Endodermal cell (in vitro differentiated cells): ENCODE results near the gene CSNK1G1. TPM values are rescaled to one million over a fixed set of nuclear protein-coding genes. Genes with fewer than 3 reads are reported as not detected.

Experiments used
- DNase-seq: peaks from one replicate; pipeline ENCODE4 v3.0.0-alpha.2; 2017
- H3K27ac ChIP-seq: 2 replicates; pipeline ENCODE4 v1.5.1; 2013; ENCODE audit warnings: mild to moderate bottlenecking, low read depth, low read length, moderate library complexity
- H3K27me3 ChIP-seq: 2 replicates; pipeline ENCODE4 v1.6.1; 2013; ENCODE audit warnings: mild to moderate bottlenecking, low read length, moderate library complexity; ENCODE audit not compliant: insufficient read depth, control insufficient read depth, poor library complexity, severe bottlenecking
- H3K36me3 ChIP-seq: 2 replicates; pipeline ENCODE4 v1.7.0; 2013; ENCODE audit warnings: mild to moderate bottlenecking, low read length, moderate library complexity; ENCODE audit not compliant: control insufficient read depth, insufficient read depth
- H3K4me1 ChIP-seq: one replicate; pipeline ENCODE4 v1.7.0; 2013; ENCODE audit warnings: low read length; ENCODE audit not compliant: control insufficient read depth, insufficient read depth
- H3K4me3 ChIP-seq: 2 replicates; pipeline ENCODE4 v1.5.1; 2013; ENCODE audit warnings: mild to moderate bottlenecking, low read length, moderate library complexity
- H3K9ac ChIP-seq: 2 replicates; pipeline ENCODE4 v1.6.1; 2013; ENCODE audit warnings: mild to moderate bottlenecking, low read length, moderate library complexity; ENCODE audit not compliant: poor library complexity, severe bottlenecking; ENCODE audit errors: extremely low read depth
- H3K9me3 ChIP-seq: 2 replicates; pipeline ENCODE4 v1.6.1; 2013; ENCODE audit warnings: mild to moderate bottlenecking, low read length, moderate library complexity; ENCODE audit not compliant: control insufficient read depth
- H3K27ac Mint-ChIP-seq: 2 replicates; pipeline ENCODE4 v1.8.0; 2020; ENCODE audit warnings: mixed read lengths
- H3K27me3 Mint-ChIP-seq: 2 replicates; pipeline ENCODE4 v1.8.0; 2021; ENCODE audit warnings: mild to moderate bottlenecking, mixed read lengths; ENCODE audit not compliant: insufficient read depth
- H3K36me3 Mint-ChIP-seq: 2 replicates; pipeline ENCODE4 v1.8.0; 2020; ENCODE audit warnings: low read depth, mixed read lengths
- H3K4me1 Mint-ChIP-seq: 2 replicates; pipeline ENCODE4 v1.8.0; 2020; ENCODE audit warnings: mixed read lengths
- H3K4me3 Mint-ChIP-seq: 2 replicates; pipeline ENCODE4 v1.8.0; 2020; ENCODE audit warnings: mild to moderate bottlenecking, moderate library complexity, mixed read lengths
- H3K9me3 Mint-ChIP-seq: 2 replicates; pipeline ENCODE4 v1.8.0; 2020; ENCODE audit warnings: mild to moderate bottlenecking, mixed read lengths
- CTCF ChIP-seq: fragments of 200-600 bp; sonication (generic); conservative IDR thresholded peaks from 2 replicates; pipeline ENCODE4 v1.5.0; 2021; ENCODE audit warnings: antibody characterized with exemption, mild to moderate bottlenecking
- WGBS, 2 experiments: methylation state at CpG; one replicate each; pipeline versions ENCODE4 v1.1.5 to v1.1.7; 2013; ENCODE audit warnings: missing lambda C conversion rate in 2 of 2, mixed read lengths in 1 of 2; ENCODE audit not compliant: insufficient coverage in 1 of 2, insufficient read length in 1 of 2; 5-methylcytosine and 5-hydroxymethylcytosine counted together
- total RNA-seq, 2 donors: library from RNA; stranded (reverse); fragmentation: NEBNext Ultra II Directional in 1 of 2; extraction: Animal tissue kit (Norgen Biotek cat#: 25700) in 1 of 2; gene quantifications; 2 replicates in 1 of 2; 3 replicates in 1 of 2; pipeline ENCODE4 v1.2.1, GENCODE V29; 2021

Gene CSNK1G1
- total RNA-seq, 2 donors from 2014 or later = 24.5 to 31.4 TPM

- TF ChIP-seq CTCF = no peak
- no peak overlapping the region for H3K4me3 ChIP-seq
- no peak overlapping the region for H3K9ac ChIP-seq
- Mint-ChIP-seq H3K36me3 (peaks cover 15% of the 10 kb centered on the region), H3K9me3 (no peaks in the 10 kb centered on the region), H3K27me3 (no peaks in the 10 kb centered on the region), H3K27ac (no peak overlapping the region), H3K4me1 (peaks cover 18% of the 10 kb centered on the region), H3K4me3 (no peak overlapping the region)
- H3K4me1 ChIP-seq = peaks cover 6% of the 10 kb centered on the region
- no peak for DNase-seq
- H3K9me3 ChIP-seq = no peaks in the 10 kb centered on the region
- no peaks in the 10 kb centered on the region for H3K27me3 ChIP-seq
- H3K27ac ChIP-seq = no peak overlapping the region
- 86 to 95% methylated on average over 1 of the region's 1 CpG for WGBS, 2 experiments
- H3K36me3 ChIP-seq = peaks cover 22% of the 10 kb centered on the region
Measured at GRCh38 chr15:64340355-64340754, 15.6 kb downstream of the CSNK1G1 start.

GRCh38 chr15:64337761-64338160 lies 18.2 kb downstream of the CSNK1G1 start:
- Mint-ChIP-seq H3K36me3 (peaks cover 27% of the 10 kb centered on the region), H3K27ac (no peak overlapping the region), H3K4me1 (peaks cover 6% of the 10 kb centered on the region), H3K4me3 (no peak overlapping the region), H3K27me3 (no peaks in the 10 kb centered on the region), H3K9me3 (peaks cover 8% of the 10 kb centered on the region)
- H3K36me3 ChIP-seq = peaks cover 22% of the 10 kb centered on the region
- H3K4me1 ChIP-seq = no peaks in the 10 kb centered on the region
- no peak for TF ChIP-seq CTCF
- no peak for DNase-seq
- no peak overlapping the region for H3K4me3 ChIP-seq
- no peak overlapping the region for H3K27ac ChIP-seq
- no peak overlapping the region for H3K9ac ChIP-seq
- WGBS, 2 experiments = 82% methylated on average over 2 of the region's 2 CpGs; no CpG with 5 or more reads in 1 of the 2 experiments
- no peaks in the 10 kb centered on the region for H3K27me3 ChIP-seq
- H3K9me3 ChIP-seq = peaks cover 12% of the 10 kb centered on the region

DNA sequence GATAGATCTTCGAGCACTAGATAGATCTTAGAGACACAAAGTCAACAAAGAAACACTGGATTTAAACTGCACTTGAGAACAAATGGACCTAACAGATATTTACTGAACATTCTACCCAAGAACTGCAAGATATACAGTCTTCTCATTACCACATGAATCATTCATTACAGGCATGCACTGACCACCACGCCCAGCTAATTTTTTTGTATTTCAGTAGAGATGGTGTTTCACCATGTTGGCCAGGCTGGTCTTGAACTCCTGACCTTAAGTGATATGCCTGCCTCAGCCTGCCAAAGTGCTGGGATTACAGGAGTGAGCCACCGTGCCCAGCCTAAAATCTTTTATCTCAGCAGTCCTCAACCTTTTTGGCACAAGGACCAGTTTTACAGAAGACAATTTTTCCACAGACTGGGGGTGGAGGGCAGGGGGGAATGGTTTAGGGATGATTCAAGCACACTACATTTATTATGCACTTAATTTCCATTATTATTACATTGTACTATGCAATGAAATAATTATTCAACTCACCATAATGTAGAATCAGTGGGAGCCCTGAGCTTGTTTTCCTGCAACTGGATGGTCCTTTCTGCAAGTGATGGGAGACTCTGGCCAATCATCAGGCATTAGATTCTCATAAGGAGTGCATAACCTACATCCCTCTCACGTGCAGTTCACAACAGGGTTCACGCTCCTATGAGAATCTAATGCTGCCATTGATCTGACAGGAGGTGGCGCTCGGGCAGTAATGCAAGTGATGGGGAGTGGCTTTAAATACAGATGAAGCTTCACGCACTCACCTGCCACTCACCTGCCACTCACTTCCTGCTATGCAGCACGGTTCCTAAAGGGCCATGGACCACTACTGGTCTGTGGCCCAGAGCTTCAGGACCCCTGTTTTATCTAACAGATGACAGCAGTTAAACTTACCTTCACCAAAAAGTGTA lies 21.7 kb downstream of the CSNK1G1 start:
- WGBS, 2 experiments = 82 to 87% methylated on average over 8 to 9 of the region's 9 CpGs
- no peak overlapping the region for H3K27ac ChIP-seq
- peak; percentile 55 for TF ChIP-seq CTCF
- no peaks in the 10 kb centered on the region for H3K4me1 ChIP-seq
- H3K27me3 ChIP-seq = no peaks in the 10 kb centered on the region
- no peak overlapping the region for H3K27ac Mint-ChIP-seq
- H3K4me3 Mint-ChIP-seq = no peak overlapping the region
- no peak overlapping the region for H3K9ac ChIP-seq
- H3K36me3 ChIP-seq = no peaks in the 10 kb centered on the region
- peaks cover 3% of the 10 kb centered on the region for H3K4me1 Mint-ChIP-seq
- no peak overlapping the region for H3K4me3 ChIP-seq
- no peaks in the 10 kb centered on the region for H3K27me3 Mint-ChIP-seq
- DNase-seq = peak; percentile 73
- peaks cover 13% of the 10 kb centered on the region for H3K36me3 Mint-ChIP-seq
- H3K9me3 Mint-ChIP-seq = peaks cover 9% of the 10 kb centered on the region
- H3K9me3 ChIP-seq = peaks cover 13% of the 10 kb centered on the region
